Measurements from ENCODE around the gene CHSY1. TPM values are rescaled to one million over a fixed set of nuclear protein-coding genes. Genes with fewer than 3 reads are reported as not detected.
A peak's percentile ranks its signal among the peaks of the same experiment; 100 is the strongest.

CHSY1 gene
- total and polyA plus RNA-seq, 9 donors, result 23.0 to 69.9 (median 33.0) TPM

- no peaks in the 10 kb centered on the region for H3K27me3 ChIP-seq
- 87 to 94% (median 94%) methylated on average over 30 of the region's 30 CpGs for WGBS, 3 donors
Observed at GRCh38 chr15:101158166-101159095, 93.4 kb downstream of the CHSY1 start.

GRCh38 chr15:101157721-101158120 is 94.1 kb downstream of the CHSY1 start:
- TF ChIP-seq EP300 (IDR thresholded peaks at IDR 0.05) (no peak), POLR2A (IDR thresholded peaks at IDR 0.05) (no peak), CTCF (IDR thresholded peaks at IDR 0.05) (no peak)
- H3K4me3 ChIP-seq, result no peak overlapping the region
- H3K36me3 ChIP-seq, result no peaks in the 10 kb centered on the region
- H3K27ac ChIP-seq, result no peak overlapping the region
- intact Hi-C loops (cut with DNase I), result no loop called here
- 93 to 96% (median 94%) methylated on average over 6 of the region's 6 CpGs for WGBS, 3 donors
- H3K9me3 ChIP-seq, result no peaks in the 10 kb centered on the region
- no peaks in the 10 kb centered on the region for H3K4me1 ChIP-seq (ENCODE audit: insufficient read depth)
- no peak for DNase-seq
- H3K27me3 ChIP-seq, result no peaks in the 10 kb centered on the region

More at GRCh38 chr15:101158166-101159095, 93.4 kb downstream of the CHSY1 start:
- H3K36me3 ChIP-seq, result no peaks in the 10 kb centered on the region
- no peak overlapping the region for H3K4me3 ChIP-seq
- TF ChIP-seq CTCF (IDR thresholded peaks at IDR 0.05), result no peak
- no peak for TF ChIP-seq EP300 (IDR thresholded peaks at IDR 0.05)
- TF ChIP-seq POLR2A (IDR thresholded peaks at IDR 0.05), result no peak
- DNase-seq, result no peak
- no peaks in the 10 kb centered on the region for H3K9me3 ChIP-seq
- intact Hi-C loops (cut with DNase I), result no loop called here
- H3K4me1 ChIP-seq (ENCODE audit: insufficient read depth), result no peaks in the 10 kb centered on the region
- H3K27ac ChIP-seq, result no peak overlapping the region

- Histone ChIP-seq H3K4me3 (no peak overlapping the region), H3K4me1 (ENCODE audit: insufficient read depth) (no peaks in the 10 kb centered on the region), H3K9me3 (no peaks in the 10 kb centered on the region), H3K27me3 (no peaks in the 10 kb centered on the region), H3K36me3 (no peaks in the 10 kb centered on the region), H3K27ac (no peak overlapping the region)
- peak in 1 of 5 donors; percentile 15 for DNase-seq
- TF ChIP-seq CTCF (IDR thresholded peaks at IDR 0.05), result no peak
- TF ChIP-seq POLR2A (IDR thresholded peaks at IDR 0.05), result no peak
- no peak for TF ChIP-seq EP300 (IDR thresholded peaks at IDR 0.05)
- 83 to 92% (median 90%) methylated on average over 21 of the region's 21 CpGs for WGBS, 3 donors
- intact Hi-C loops (cut with DNase I), result no loop called here
Observed at GRCh38 chr15:101156509-101157159, 95.2 kb downstream of the CHSY1 start.

GRCh38 chr15:101156061-101156460 is 95.8 kb downstream of the CHSY1 start:
- Histone ChIP-seq H3K27ac (no peak overlapping the region), H3K4me3 (no peak overlapping the region), H3K36me3 (no peaks in the 10 kb centered on the region), H3K9me3 (no peaks in the 10 kb centered on the region), H3K27me3 (no peaks in the 10 kb centered on the region), H3K4me1 (ENCODE audit: insufficient read depth) (no peaks in the 10 kb centered on the region)
- TF ChIP-seq POLR2A (IDR thresholded peaks at IDR 0.05) (no peak), CTCF (IDR thresholded peaks at IDR 0.05) (no peak), EP300 (IDR thresholded peaks at IDR 0.05) (no peak)
- 86 to 95% (median 87%) methylated on average over 6 of the region's 6 CpGs for WGBS, 3 donors
- intact Hi-C loops (cut with DNase I), result no loop called here
- peak in 1 of 5 donors; percentile 24 for DNase-seq
